HepG2 (cell line): ENCODE data around the gene RAI2. TPM values are rescaled to one million over a fixed set of nuclear protein-coding genes. Genes with fewer than 3 reads are reported as not detected.
A peak's percentile ranks its signal among the peaks of the same experiment; 100 is the strongest.

Experiments
- ATAC-seq: fragments of 200-7000 bp; cut with Tn5 transposase; 3 replicates; pipeline ENCODE4 v1.9.1; 2020; ENCODE audit warnings: mild to moderate bottlenecking, moderate library complexity
- BruUV-seq: library from RNA; stranded (reverse); fragments of 400-500 nt; replicated peaks from 2 replicates; lab custom pipeline; 2021; lab: Mats Ljungman, UMichigan
- CTCF ChIA-PET: fragments of 300-600 bp; formaldehyde crosslinking; extraction: SDS; loops from one replicate; lab custom pipeline; 2021; ENCODE audit warnings: low total read pairs, inconsistent platforms, low intra/inter-chr PET ratio; lab: Yijun Ruan, JAX
- POLR2A ChIA-PET: fragments of 350-600 bp; sonication (Branson Sonifier 250); formaldehyde crosslinking; loops from one replicate; lab custom pipeline; 2020; ENCODE audit warnings: antibody characterized with exemption, inconsistent platforms; lab: Yijun Ruan, JAX
- DNase-seq: peaks from one replicate; pipeline ENCODE4 v3.0.0-alpha.2; 2015; ENCODE audit warnings: low spot score
- FAIRE-seq: peaks from 3 replicates; lab custom pipeline; 2011; peaks lifted over from hg19 to GRCh38; lab: Jason Lieb, UNC
- H2AFZ ChIP-seq: one replicate; pipeline ENCODE4 v1.6.1; 2011; ENCODE audit warnings: low read length, inconsistent platforms
- H3K27ac ChIP-seq: fragments of 300-600 bp; 3 replicates; pipeline ENCODE4 v1.8.0; 2011; ENCODE audit warnings: mixed run types, mild to moderate bottlenecking, mixed read lengths, low read length, inconsistent platforms; ENCODE audit not compliant: insufficient read depth; ENCODE audit errors: extremely low read length
- H3K27me3 ChIP-seq, 2 experiments: fragments of 200-600 bp in 1 of 2; 2 replicates in 1 of 2; 3 replicates in 1 of 2; pipeline versions ENCODE4 v1.6.0 to v1.8.0; 2011; ENCODE audit warnings: low read length in 2 of 2, mild to moderate bottlenecking in 2 of 2, moderate library complexity in 2 of 2, inconsistent platforms in 1 of 2; ENCODE audit not compliant: insufficient read depth in 2 of 2, control insufficient read depth in 1 of 2
- H3K36me3 ChIP-seq, 2 experiments: fragments of 200-600 bp in 1 of 2; replicated peaks in 1 of 2; 2 replicates in 1 of 2; 3 replicates in 1 of 2; pipeline versions ENCODE4 v1.5.1 to v1.8.0; 2011; ENCODE audit warnings: low read length in 2 of 2, inconsistent platforms in 1 of 2; ENCODE audit not compliant: insufficient read depth in 2 of 2, control insufficient read depth in 1 of 2
- H3K4me1 ChIP-seq: 2 replicates; pipeline ENCODE4 v1.5.1; 2012; ENCODE audit warnings: low read length, inconsistent platforms; ENCODE audit not compliant: insufficient read depth
- H3K4me2 ChIP-seq: 2 replicates; pipeline ENCODE4 v1.6.0; 2011; ENCODE audit warnings: low read depth, low read length, inconsistent platforms
- H3K4me3 ChIP-seq, 3 experiments: fragments of 200-600 bp in 1 of 3; sonication (generic), shearing (Covaris generic) in 1 of 3; replicated peaks in 1 of 3; 2 replicates each; pipeline ENCODE4 v1.5.1; 2011 to 2016; ENCODE audit warnings: low read length in 3 of 3, inconsistent platforms in 2 of 3, low read depth in 2 of 3, mild to moderate bottlenecking in 2 of 3, control low read depth in 1 of 3, mixed read lengths in 1 of 3; ENCODE audit not compliant: insufficient read depth in 1 of 3
- H3K79me2 ChIP-seq: one replicate; pipeline ENCODE4 v1.6.1; 2011; ENCODE audit warnings: low read length, inconsistent platforms; ENCODE audit not compliant: insufficient read depth
- H3K9ac ChIP-seq: 2 replicates; pipeline ENCODE4 v1.6.0; 2011; ENCODE audit warnings: mild to moderate bottlenecking, low read depth, low read length, inconsistent platforms; ENCODE audit not compliant: insufficient read depth
- H3K9me3 ChIP-seq: 2 replicates; pipeline ENCODE4 v1.5.1; 2012; ENCODE audit warnings: mild to moderate bottlenecking, low read length
- H4K20me1 ChIP-seq: 2 replicates; pipeline ENCODE4 v1.6.0; 2011; ENCODE audit warnings: inconsistent platforms, mild to moderate bottlenecking, low read length, moderate library complexity; ENCODE audit not compliant: insufficient read depth
- AFF4 ChIP-seq: sonication (generic); formaldehyde crosslinking; IDR thresholded peaks from 2 replicates; pipeline ENCODE4 v1.4.0; 2020; ENCODE audit warnings: missing genetic modification reagents
- CBX5 ChIP-seq: sonication (generic); formaldehyde crosslinking; IDR thresholded peaks from 2 replicates; pipeline ENCODE4 v1.4.0; 2020; ENCODE audit warnings: missing genetic modification reagents, borderline replicate concordance
- CC2D1A ChIP-seq: sonication (generic); formaldehyde crosslinking; IDR thresholded peaks from 2 replicates; pipeline ENCODE4 v1.8.1; 2023; ENCODE audit warnings: mild to moderate bottlenecking, missing genetic modification reagents
- ELF3 ChIP-seq: IDR thresholded peaks from 2 replicates; pipeline ENCODE4 v1.6.1; 2016; ENCODE audit warnings: missing genetic modification reagents, missing compliant biosample characterization
- FOXM1 ChIP-seq: sonication (generic); formaldehyde crosslinking; IDR thresholded peaks from 2 replicates; pipeline ENCODE4 v1.5.0; 2020; ENCODE audit warnings: missing genetic modification reagents
- NFKBIZ ChIP-seq: IDR thresholded peaks from 2 replicates; pipeline ENCODE4 v1.6.1; 2018; ENCODE audit warnings: missing genetic modification reagents, missing compliant biosample characterization
- PHF5A ChIP-seq: IDR thresholded peaks from one replicate; pipeline ENCODE4 v1.6.1; 2018; ENCODE audit warnings: low read depth, missing genetic modification reagents; ENCODE audit not compliant: unreplicated experiment
- RCOR2 ChIP-seq: IDR thresholded peaks from 2 replicates; pipeline ENCODE4 v1.6.1; 2016; ENCODE audit warnings: missing biosample characterization, missing genetic modification reagents
- RFX5 ChIP-seq: IDR thresholded peaks from 2 replicates; pipeline ENCODE4 v1.6.1; 2011; ENCODE audit warnings: low read depth, low read length, improper control_type of control experiment
- SMARCC2 ChIP-seq: fragments of 450-650 bp; IDR thresholded peaks from 2 replicates; pipeline ENCODE4 v1.6.1; 2017; ENCODE audit warnings: antibody characterized with exemption, mild to moderate bottlenecking
- SP5 ChIP-seq: IDR thresholded peaks from 2 replicates; pipeline ENCODE4 v1.6.1; 2016; ENCODE audit warnings: low read depth, borderline replicate concordance
- SRSF4 ChIP-seq: fragments of 200-400 bp; formaldehyde crosslinking; IDR thresholded peaks from one replicate; pipeline ENCODE4 v1.6.1; 2018; ENCODE audit warnings: mild to moderate bottlenecking, low read depth, low read length, moderate library complexity; ENCODE audit not compliant: poor library complexity, severe bottlenecking
- THYN1 ChIP-seq: sonication (generic); formaldehyde crosslinking; IDR thresholded peaks from 2 replicates; pipeline ENCODE4 v1.8.1; 2023; ENCODE audit warnings: low read depth, mild to moderate bottlenecking, moderate library complexity, missing genetic modification reagents, borderline replicate concordance
- TRIM24 ChIP-seq: sonication (generic); formaldehyde crosslinking; IDR thresholded peaks from 2 replicates; pipeline ENCODE4 v1.8.0; 2022; ENCODE audit warnings: mild to moderate bottlenecking, missing genetic modification reagents
- XBP1 ChIP-seq: sonication (generic); formaldehyde crosslinking; IDR thresholded peaks from 2 replicates; pipeline ENCODE4 v1.5.0; 2020; ENCODE audit warnings: missing genetic modification reagents
- YY1 ChIP-seq: IDR thresholded peaks from 2 replicates; pipeline ENCODE4 v1.6.1; 2011; ENCODE audit warnings: low read length, low read depth, moderate library complexity, mild to moderate bottlenecking; ENCODE audit not compliant: insufficient read depth, insufficient replicate concordance
- ZNF292 ChIP-seq: sonication (generic); formaldehyde crosslinking; IDR thresholded peaks from 2 replicates; pipeline ENCODE4 v1.8.1; 2022; ENCODE audit warnings: mild to moderate bottlenecking, low read depth, missing genetic modification reagents, borderline replicate concordance
- ZNF747 ChIP-seq: sonication (generic); formaldehyde crosslinking; IDR thresholded peaks from 2 replicates; pipeline ENCODE4 v1.8.1; 2023; ENCODE audit warnings: missing genetic modification reagents, mild to moderate bottlenecking, borderline replicate concordance
- WGBS: methylation state at CpG from one replicate; pipeline ENCODE4 v1.1.6; 2017; ENCODE audit warnings: low lambda C conversion rate; 5-methylcytosine and 5-hydroxymethylcytosine counted together
- in situ Hi-C: cut with HindIII; loops from 2 replicates; pipeline ENCODE4 v1.10.0; 2017; ENCODE audit warnings: low pct_unique_long_range_greater_than_20kb; ENCODE audit not compliant: extremely low pct_ligation_motif_present
- intact Hi-C: fragments of 100-400 bp; cut with micrococcal nuclease; formaldehyde crosslinking; loops from one replicate; pipeline ENCODE4 v1.10.0; 2022; ENCODE audit not compliant: unreplicated experiment
- polyA plus RNA-seq, 8 experiments: library from polyadenylated mRNA; depleted of rRNA in 3 of 8; stranded (reverse) in 7 of 8; unstranded in 1 of 8; fragments of >200 nt; fragmentation: Illumina TruSeq in 4 of 8; extraction: Trizol in 4 of 8; gene quantifications; 2 replicates each; pipeline versions ENCODE4 v1.2.1 to v1.2.3, GENCODE V29; 2011 to 2016; ENCODE audit warnings: low read depth in 4 of 8, missing spikeins in 1 of 8, mixed read lengths in 1 of 8; ENCODE audit not compliant: insufficient read depth in 1 of 8
- total RNA-seq, 5 experiments: library from RNA; depleted of rRNA; stranded (reverse); fragments of >200 nt; fragmentation: Illumina TruSeq; extraction: Trizol; gene quantifications; 2 replicates each; pipeline ENCODE4 v1.2.3, GENCODE V29; 2016; ENCODE audit warnings: low read depth in 1 of 5
- TF ChIP-seq, protein P1 (sequence below): sonication (generic); formaldehyde crosslinking; conservative IDR thresholded peaks from 2 replicates; pipeline ENCODE4 v1.8.1; 2023; ENCODE audit warnings: missing genetic modification reagents

RAI2 gene
- total and polyA plus RNA-seq, 2 of the 13 experiments (the other 11 are each of a cell fraction or from before 2014, with no cell fraction given), result not detected

GRCh38 chrX:17859609-17860178 is 1.4 kb downstream of the RAI2 start:
- Histone ChIP-seq H3K79me2 (no peaks in the 10 kb centered on the region), H3K4me1 (no peaks in the 10 kb centered on the region), H3K4me3 (no peak overlapping the region), H2AFZ (no peak overlapping the region), H3K36me3 (no peaks in the 10 kb centered on the region), H3K27me3 (peaks cover 2 to 19% of the 10 kb centered on the region in 2 experiments; a peak in 3 of 5 replicates), H3K27ac (no peak overlapping the region)
- intact Hi-C loops, result no loop called here
- FAIRE-seq, result no peak
- CTCF ChIA-PET, result no interaction called here
- WGBS, result 4% methylated on average over 5 of the region's 23 CpGs
- no TSS peak for BruUV-seq
- in situ Hi-C loops, result no loop called here
- POLR2A ChIA-PET, result no interaction called here
- TF ChIP-seq ELF3 (no peak), XBP1 (no peak), SMARCC2 (no peak), ZNF747 (CRISPR knock-in tag) (no peak), RCOR2 (no peak), THYN1 (CRISPR knock-in tag) (no peak), PHF5A (no peak), ZNF292 (no peak), SP5 (CRISPR knock-in tag) (no peak), FOXM1 (CRISPR knock-in tag) (no peak), CC2D1A (CRISPR knock-in tag) (no peak), AFF4 (CRISPR knock-in tag) (no peak), NFKBIZ (CRISPR knock-in tag) (no peak), TRIM24 (no peak), YY1 (no peak), CBX5 (CRISPR knock-in tag) (no peak), SRSF4 (no peak), RFX5 (no peak)
- TF ChIP-seq, protein P1, sequence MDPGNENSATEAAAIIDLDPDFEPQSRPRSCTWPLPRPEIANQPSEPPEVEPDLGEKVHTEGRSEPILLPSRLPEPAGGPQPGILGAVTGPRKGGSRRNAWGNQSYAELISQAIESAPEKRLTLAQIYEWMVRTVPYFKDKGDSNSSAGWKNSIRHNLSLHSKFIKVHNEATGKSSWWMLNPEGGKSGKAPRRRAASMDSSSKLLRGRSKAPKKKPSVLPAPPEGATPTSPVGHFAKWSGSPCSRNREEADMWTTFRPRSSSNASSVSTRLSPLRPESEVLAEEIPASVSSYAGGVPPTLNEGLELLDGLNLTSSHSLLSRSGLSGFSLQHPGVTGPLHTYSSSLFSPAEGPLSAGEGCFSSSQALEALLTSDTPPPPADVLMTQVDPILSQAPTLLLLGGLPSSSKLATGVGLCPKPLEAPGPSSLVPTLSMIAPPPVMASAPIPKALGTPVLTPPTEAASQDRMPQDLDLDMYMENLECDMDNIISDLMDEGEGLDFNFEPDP (CRISPR knock-in tag), result no peak
- TF ChIP-seq, all 625 proteins: peak for 0
- H3K9me3 ChIP-seq, result no peaks in the 10 kb centered on the region
- no peak overlapping the region for H3K9ac ChIP-seq
- H3K4me2 ChIP-seq, result peak overlapping the region; percentile 27; the same call in 1 of the 2 replicates
- DNase-seq (no peak), ATAC-seq (no peak)
- H4K20me1 ChIP-seq, result no peaks in the 10 kb centered on the region
